Parathyroid adenoma (tissue), 2 donors: ENCODE data around the gene UBE3A.

ENCODE experiments used
- H2AFZ ChIP-seq: fragments of 300-600 bp; sonication (generic); one replicate; pipeline ENCODE4 v1.7.0; 2017; ENCODE audit warnings: antibody characterized with exemption, mild to moderate bottlenecking
- H3K27ac ChIP-seq: fragments of 300-600 bp; sonication (generic); one replicate; pipeline ENCODE4 v1.7.0; 2017
- H3K27me3 ChIP-seq: fragments of 300-600 bp; sonication (generic); one replicate; pipeline ENCODE4 v1.7.0; 2017; ENCODE audit warnings: low read length; ENCODE audit not compliant: control insufficient read depth, insufficient read depth
- H3K36me3 ChIP-seq: fragments of 300-600 bp; sonication (generic); one replicate; pipeline ENCODE4 v1.7.0; 2017; ENCODE audit warnings: low read length; ENCODE audit not compliant: control insufficient read depth, insufficient read depth
- H3K4me1 ChIP-seq: fragments of 300-600 bp; sonication (generic); one replicate; pipeline ENCODE4 v1.7.0; 2017; ENCODE audit warnings: control low read depth
- H3K4me2 ChIP-seq: fragments of 300-600 bp; sonication (generic); one replicate; pipeline ENCODE4 v1.7.0; 2017; ENCODE audit warnings: low read length
- H3K4me3 ChIP-seq: fragments of 300-600 bp; sonication (generic); one replicate; pipeline ENCODE4 v1.7.0; 2017; ENCODE audit warnings: low read depth, low read length
- H3K79me2 ChIP-seq: fragments of 300-600 bp; sonication (generic); one replicate; pipeline ENCODE4 v1.7.0; 2017; ENCODE audit warnings: control low read depth
- H3K9ac ChIP-seq: fragments of 300-600 bp; sonication (generic); one replicate; pipeline ENCODE4 v1.7.0; 2017; ENCODE audit warnings: mild to moderate bottlenecking
- H3K9me3 ChIP-seq: fragments of 300-600 bp; sonication (generic); one replicate; pipeline ENCODE4 v1.7.0; 2017; ENCODE audit warnings: low read length; ENCODE audit not compliant: control insufficient read depth
- TF ChIP-seq, protein P1 (sequence below): fragments of 300-600 bp; sonication (generic); IDR thresholded peaks from one replicate; pipeline ENCODE4 v1.7.0; 2017; ENCODE audit warnings: antibody characterized with exemption, mild to moderate bottlenecking
- donor health status: primary hyperparathyroidism.

The UBE3A gene

DNA sequence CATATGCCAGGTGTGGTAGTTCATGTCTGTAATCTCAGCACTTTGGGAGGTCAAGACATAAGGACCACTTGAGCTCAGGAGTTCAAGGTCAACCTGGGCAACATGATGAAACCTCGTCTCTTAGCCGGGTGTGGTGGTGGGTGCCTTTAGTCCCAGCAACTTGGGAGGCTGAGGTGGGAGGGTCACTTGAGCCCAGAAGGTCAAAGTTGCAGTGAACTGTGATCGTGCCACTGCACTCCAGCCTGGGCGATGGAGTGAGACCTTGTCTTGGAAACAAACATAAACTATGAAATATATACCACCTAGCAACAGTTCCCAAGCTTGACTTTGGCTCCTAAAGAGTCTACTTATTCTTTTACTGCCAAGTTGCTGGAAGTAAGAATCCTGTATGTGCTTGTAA is 30.9 kb downstream of the UBE3A start:
- no peak overlapping the region for H3K27ac ChIP-seq
- H3K4me3 ChIP-seq = no peak overlapping the region
- no peaks in the 10 kb centered on the region for H3K27me3 ChIP-seq
- H3K9me3 ChIP-seq = no peaks in the 10 kb centered on the region
- peaks cover 11% of the 10 kb centered on the region for H3K79me2 ChIP-seq
- TF ChIP-seq, protein P1, sequence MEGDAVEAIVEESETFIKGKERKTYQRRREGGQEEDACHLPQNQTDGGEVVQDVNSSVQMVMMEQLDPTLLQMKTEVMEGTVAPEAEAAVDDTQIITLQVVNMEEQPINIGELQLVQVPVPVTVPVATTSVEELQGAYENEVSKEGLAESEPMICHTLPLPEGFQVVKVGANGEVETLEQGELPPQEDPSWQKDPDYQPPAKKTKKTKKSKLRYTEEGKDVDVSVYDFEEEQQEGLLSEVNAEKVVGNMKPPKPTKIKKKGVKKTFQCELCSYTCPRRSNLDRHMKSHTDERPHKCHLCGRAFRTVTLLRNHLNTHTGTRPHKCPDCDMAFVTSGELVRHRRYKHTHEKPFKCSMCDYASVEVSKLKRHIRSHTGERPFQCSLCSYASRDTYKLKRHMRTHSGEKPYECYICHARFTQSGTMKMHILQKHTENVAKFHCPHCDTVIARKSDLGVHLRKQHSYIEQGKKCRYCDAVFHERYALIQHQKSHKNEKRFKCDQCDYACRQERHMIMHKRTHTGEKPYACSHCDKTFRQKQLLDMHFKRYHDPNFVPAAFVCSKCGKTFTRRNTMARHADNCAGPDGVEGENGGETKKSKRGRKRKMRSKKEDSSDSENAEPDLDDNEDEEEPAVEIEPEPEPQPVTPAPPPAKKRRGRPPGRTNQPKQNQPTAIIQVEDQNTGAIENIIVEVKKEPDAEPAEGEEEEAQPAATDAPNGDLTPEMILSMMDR = no peak
- H2AFZ ChIP-seq = no peak overlapping the region
- H3K9ac ChIP-seq = no peak overlapping the region
- no peaks in the 10 kb centered on the region for H3K36me3 ChIP-seq
- no peak overlapping the region for H3K4me2 ChIP-seq
- H3K4me1 ChIP-seq = peaks cover 5% of the 10 kb centered on the region

DNA sequence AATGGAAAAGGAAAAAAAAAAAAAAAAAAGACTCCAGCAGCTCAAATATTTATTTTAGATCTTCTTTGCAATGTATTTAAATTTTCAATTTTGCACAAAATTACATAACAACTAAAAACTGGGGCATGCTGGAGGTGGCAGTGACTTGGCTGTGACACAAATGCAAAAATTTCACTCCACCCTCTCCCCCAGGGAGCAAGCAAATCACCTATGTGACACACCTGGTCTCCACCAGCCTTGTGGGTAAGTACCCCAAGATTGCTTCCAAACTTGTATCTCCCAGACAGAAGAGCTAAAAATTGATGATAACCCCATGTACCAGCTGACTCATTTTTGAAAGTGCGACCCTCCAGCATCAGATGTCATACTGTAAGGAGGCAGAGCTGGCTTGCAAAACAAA is 32.0 kb downstream of the UBE3A start:
- H3K4me3 ChIP-seq = no peak overlapping the region
- no peaks in the 10 kb centered on the region for H3K36me3 ChIP-seq
- peaks cover 9% of the 10 kb centered on the region for H3K79me2 ChIP-seq
- no peaks in the 10 kb centered on the region for H3K27me3 ChIP-seq
- H3K27ac ChIP-seq = no peak overlapping the region
- TF ChIP-seq, protein P1 = no peak
- no peak overlapping the region for H3K4me2 ChIP-seq
- H2AFZ ChIP-seq = no peak overlapping the region
- H3K9ac ChIP-seq = no peak overlapping the region
- peaks cover 5% of the 10 kb centered on the region for H3K4me1 ChIP-seq
- H3K9me3 ChIP-seq = no peaks in the 10 kb centered on the region

DNA sequence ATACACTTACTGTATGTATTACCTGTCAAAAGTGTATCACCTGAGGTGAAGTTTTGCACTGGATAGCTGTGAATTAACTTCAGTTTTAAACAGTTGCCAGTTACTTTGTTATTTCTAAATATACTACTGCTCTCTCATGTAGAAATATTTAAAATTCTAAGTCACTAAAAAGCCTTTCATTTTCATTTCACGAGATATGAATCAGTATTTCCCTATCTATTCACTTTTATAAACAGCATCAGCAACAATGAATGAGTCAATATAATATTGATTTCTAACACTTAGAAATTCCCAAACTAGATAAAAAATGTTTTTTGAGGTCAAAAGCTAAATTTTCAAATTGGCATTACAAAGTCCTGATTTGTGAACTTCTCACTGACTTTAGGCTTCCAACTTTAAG is 32.6 kb downstream of the UBE3A start:
- Histone ChIP-seq H3K27me3 (no peaks in the 10 kb centered on the region), H3K36me3 (no peaks in the 10 kb centered on the region), H3K9me3 (no peaks in the 10 kb centered on the region), H3K27ac (no peak overlapping the region), H3K4me3 (no peak overlapping the region), H3K79me2 (peaks cover 8% of the 10 kb centered on the region), H3K9ac (no peak overlapping the region), H3K4me2 (no peak overlapping the region), H2AFZ (no peak overlapping the region), H3K4me1 (peaks cover 5% of the 10 kb centered on the region)
- TF ChIP-seq, protein P1 = no peak

DNA sequence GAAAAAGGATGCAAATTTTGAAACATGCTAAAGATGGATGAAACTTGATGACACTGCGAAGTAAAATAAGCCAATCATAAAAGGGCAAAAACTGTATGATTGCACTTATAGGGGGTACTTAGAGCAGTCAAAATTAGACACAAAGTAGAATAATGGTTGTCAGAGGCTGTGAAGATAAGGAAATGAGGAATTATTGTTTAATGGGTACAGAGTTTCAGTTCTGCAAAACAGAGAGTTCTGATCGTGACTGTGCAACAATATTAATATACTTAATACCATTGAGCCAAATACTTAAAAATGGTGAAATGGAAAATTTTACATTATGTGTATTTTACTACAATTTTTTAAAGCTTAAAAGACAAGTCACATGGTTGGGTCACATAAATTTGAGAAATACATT is 35.1 kb downstream of the UBE3A start:
- Histone ChIP-seq H2AFZ (no peak overlapping the region), H3K4me2 (no peak overlapping the region), H3K27ac (no peak overlapping the region), H3K36me3 (no peaks in the 10 kb centered on the region), H3K79me2 (peaks cover 5% of the 10 kb centered on the region), H3K27me3 (no peaks in the 10 kb centered on the region), H3K9ac (no peak overlapping the region), H3K4me1 (peaks cover 2% of the 10 kb centered on the region), H3K4me3 (no peak overlapping the region), H3K9me3 (no peaks in the 10 kb centered on the region)
- TF ChIP-seq, protein P1 = no peak

DNA sequence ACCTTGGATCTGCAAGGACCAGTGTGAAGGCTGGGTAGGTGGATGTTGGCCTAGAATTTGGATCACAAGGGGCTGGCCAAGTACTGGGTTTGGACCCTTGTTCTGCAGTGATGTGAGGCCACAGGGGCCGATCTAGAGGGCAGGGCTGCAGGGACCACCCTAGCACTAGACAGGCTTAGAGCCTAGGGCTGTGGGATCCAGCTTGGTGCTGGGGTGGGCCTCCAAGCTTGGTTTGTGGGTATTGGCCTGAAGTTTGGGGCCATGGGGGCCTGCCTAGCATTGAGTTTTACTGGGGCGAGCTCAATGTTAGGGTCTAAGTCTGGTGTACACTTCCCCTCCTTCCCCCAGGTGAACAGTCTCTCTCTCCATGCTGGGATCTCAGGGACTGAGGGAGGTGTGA is 36.5 kb downstream of the UBE3A start:
- H3K27ac ChIP-seq = no peak overlapping the region
- no peak overlapping the region for H3K4me3 ChIP-seq
- H3K4me1 ChIP-seq = peaks cover 2% of the 10 kb centered on the region
- TF ChIP-seq, protein P1 = no peak
- H3K9me3 ChIP-seq = no peaks in the 10 kb centered on the region
- no peak overlapping the region for H3K9ac ChIP-seq
- H3K79me2 ChIP-seq = peaks cover 5% of the 10 kb centered on the region
- no peak overlapping the region for H2AFZ ChIP-seq
- no peaks in the 10 kb centered on the region for H3K36me3 ChIP-seq
- no peak overlapping the region for H3K4me2 ChIP-seq
- H3K27me3 ChIP-seq = no peaks in the 10 kb centered on the region
